IMR-90 (cell line): ENCODE measurements around the gene CALD1. TPM values are rescaled to one million over a fixed set of nuclear protein-coding genes. Genes with fewer than 3 reads are reported as not detected.

Source experiments
- ATAC-seq: fragments of 200-7000 bp; cut with Tn5 transposase; 2 replicates; pipeline ENCODE4 v1.9.1; 2020; ENCODE audit warnings: low read depth, mild to moderate bottlenecking, moderate library complexity
- BruUV-seq: library from RNA; stranded (reverse); fragments of 400-500 nt; replicated peaks from 2 replicates; lab custom pipeline; 2021; lab: Mats Ljungman, UMichigan
- CTCF ChIA-PET: fragments of 300-600 bp; formaldehyde crosslinking; extraction: SDS; loops from one replicate; lab custom pipeline; 2021; ENCODE audit warnings: antibody characterized with exemption; lab: Yijun Ruan, JAX
- POLR2A ChIA-PET: fragments of 300-600 bp; sonication (Branson Sonifier 250); formaldehyde crosslinking; loops from one replicate; lab custom pipeline; 2022; ENCODE audit warnings: antibody characterized with exemption; ENCODE audit not compliant: unreplicated experiment; lab: Charles Lee
- DNase-seq: peaks from one replicate; pipeline ENCODE4 v3.0.0; 2013
- H2AFZ ChIP-seq: replicated peaks from 2 replicates; pipeline ENCODE3; 2013; ENCODE audit warnings: low read length, mild to moderate bottlenecking; ENCODE audit not compliant: poor library complexity
- H2AK5ac ChIP-seq: 2 replicates; pipeline ENCODE4 v1.6.1; 2013; ENCODE audit warnings: low read depth, low read length, inconsistent platforms
- H2AK9ac ChIP-seq: replicated peaks from 2 replicates; pipeline ENCODE3; 2013; ENCODE audit warnings: mild to moderate bottlenecking, low read depth, low read length, moderate library complexity; ENCODE audit not compliant: poor library complexity
- H2BK120ac ChIP-seq: 2 replicates; pipeline ENCODE4 v1.6.1; 2013; ENCODE audit warnings: low read depth, low read length, inconsistent platforms
- H2BK15ac ChIP-seq: 3 replicates; pipeline ENCODE4 v1.6.1; 2013; ENCODE audit warnings: low read depth, low read length, inconsistent platforms
- H2BK20ac ChIP-seq: 2 replicates; pipeline ENCODE4 v1.6.1; 2013; ENCODE audit warnings: low read depth, mild to moderate bottlenecking, inconsistent platforms, low read length, moderate library complexity
- H2BK5ac ChIP-seq: 2 replicates; pipeline ENCODE4 v1.6.1; 2013; ENCODE audit warnings: mild to moderate bottlenecking, low read depth, low read length, inconsistent platforms; ENCODE audit not compliant: poor library complexity, severe bottlenecking
- H3K14ac ChIP-seq: replicated peaks from 2 replicates; pipeline ENCODE4 v1.6.1; 2013; ENCODE audit warnings: low read depth, low read length, inconsistent platforms
- H3K18ac ChIP-seq: 2 replicates; pipeline ENCODE4 v1.6.1; 2013; ENCODE audit warnings: low read depth, low read length, control low read depth
- H3K23ac ChIP-seq: 2 replicates; pipeline ENCODE4 v1.6.1; 2013; ENCODE audit warnings: low read depth, low read length, inconsistent platforms
- H3K27ac ChIP-seq: 2 replicates; pipeline ENCODE4 v1.5.1; 2013; ENCODE audit warnings: mild to moderate bottlenecking, control low read depth, low read length; ENCODE audit not compliant: insufficient read depth
- H3K27me3 ChIP-seq: 2 replicates; pipeline ENCODE4 v1.6.1; 2013; ENCODE audit warnings: low read length; ENCODE audit not compliant: control insufficient read depth, insufficient read depth
- H3K36me3 ChIP-seq: 2 replicates; pipeline ENCODE4 v1.6.1; 2013; ENCODE audit warnings: low read length, mixed read lengths; ENCODE audit not compliant: control insufficient read depth, insufficient read depth
- H3K4ac ChIP-seq: 2 replicates; pipeline ENCODE4 v1.6.1; 2013; ENCODE audit warnings: low read depth, low read length, inconsistent platforms
- H3K4me1 ChIP-seq: 2 replicates; pipeline ENCODE4 v1.6.1; 2013; ENCODE audit warnings: low read length, mixed read lengths; ENCODE audit not compliant: control insufficient read depth, insufficient read depth
- H3K4me2 ChIP-seq: 2 replicates; pipeline ENCODE4 v1.6.1; 2013; ENCODE audit warnings: low read depth, mild to moderate bottlenecking, control low read depth, low read length, moderate library complexity
- H3K4me3 ChIP-seq: 2 replicates; pipeline ENCODE4 v1.5.1; 2013; ENCODE audit warnings: low read depth, mild to moderate bottlenecking, control low read depth, low read length, moderate library complexity; ENCODE audit not compliant: insufficient read depth
- H3K56ac ChIP-seq: 2 replicates; pipeline ENCODE4 v1.6.1; 2013; ENCODE audit warnings: low read length, inconsistent platforms; ENCODE audit not compliant: insufficient read depth; ENCODE audit errors: extremely low read depth
- H3K79me1 ChIP-seq, 2 experiments: 2 replicates each; pipeline ENCODE4 v1.6.1; 2013; ENCODE audit warnings: low read length in 2 of 2, inconsistent platforms in 1 of 2, low read depth in 1 of 2
- H3K9ac ChIP-seq: 2 replicates; pipeline ENCODE4 v1.6.1; 2013; ENCODE audit warnings: low read depth, low read length, control low read depth
- H3K9me1 ChIP-seq: 2 replicates; pipeline ENCODE4 v1.6.1; 2013; ENCODE audit warnings: low read length, inconsistent platforms; ENCODE audit not compliant: insufficient read depth
- H3K9me3 ChIP-seq: 2 replicates; pipeline ENCODE4 v1.6.1; 2013; ENCODE audit warnings: low read length; ENCODE audit not compliant: control insufficient read depth, insufficient read depth
- H4K20me1 ChIP-seq: 2 replicates; pipeline ENCODE4 v1.6.1; 2013; ENCODE audit warnings: low read length, inconsistent platforms; ENCODE audit not compliant: insufficient read depth
- H4K5ac ChIP-seq: 2 replicates; pipeline ENCODE4 v1.6.1; 2013; ENCODE audit warnings: mild to moderate bottlenecking, low read depth, low read length, control low read depth
- H4K8ac ChIP-seq, 2 experiments: 2 replicates each; pipeline ENCODE4 v1.6.1; 2013; ENCODE audit warnings: low read depth in 2 of 2, low read length in 2 of 2, control low read depth in 1 of 2, inconsistent platforms in 1 of 2
- H4K91ac ChIP-seq: 2 replicates; pipeline ENCODE4 v1.6.1; 2013; ENCODE audit warnings: low read depth, low read length, inconsistent platforms; ENCODE audit not compliant: insufficient read depth
- CEBPB ChIP-seq: IDR thresholded peaks from 2 replicates; pipeline ENCODE4 v1.6.1; 2012; ENCODE audit warnings: low read depth, low read length, improper control_type of control experiment
- CHD1 ChIP-seq: IDR thresholded peaks from 2 replicates; pipeline ENCODE4 v1.6.1; 2012; ENCODE audit warnings: low read depth, low read length, improper control_type of control experiment
- WGBS, 2 experiments: methylation state at CpG; one replicate each; pipeline versions ENCODE4 v1.1.5 to v1.1.7; 2013; ENCODE audit warnings: missing lambda C conversion rate in 2 of 2; ENCODE audit not compliant: insufficient read length in 1 of 2; ENCODE audit errors: extremely low coverage in 2 of 2; 5-methylcytosine and 5-hydroxymethylcytosine counted together
- dilution Hi-C: fragments of 300-500 bp; cut with HindIII; formaldehyde crosslinking; loops from one replicate; pipeline ENCODE4 v1.14.3; 2018; ENCODE audit warnings: low sequenced_read_pairs; ENCODE audit not compliant: unreplicated experiment
- in situ Hi-C: fragments of 300-500 bp; cut with MboI; formaldehyde crosslinking; loops from 3 replicates; pipeline ENCODE4 v1.14.3; 2019; ENCODE audit warnings: low sequenced_read_pairs, inconsistent platforms, mixed read lengths
- intact Hi-C: fragments of 100-400 bp; cut with micrococcal nuclease; formaldehyde crosslinking; loops from 2 replicates; pipeline ENCODE4 v1.10.0; 2022
- polyA plus RNA-seq, 3 experiments: library from polyadenylated mRNA; depleted of rRNA; stranded (reverse); fragments of >200 nt; gene quantifications; 2 replicates each; pipeline ENCODE4 v1.2.3, GENCODE V29; 2012; ENCODE audit warnings: low replicate concordance in 1 of 3
- total RNA-seq: library from RNA; depleted of rRNA; stranded (reverse); fragments of >200 nt; gene quantifications from 2 replicates; pipeline ENCODE4 v1.2.3, GENCODE V29; 2012

CALD1 gene
- total and polyA plus RNA-seq, 2 of the 4 experiments (the other 2 are of a cell fraction), result 375 to 487 TPM

- peaks cover 20% of the 10 kb centered on the region for H3K36me3 ChIP-seq
- no peaks in the 10 kb centered on the region for H3K9me3 ChIP-seq
These were observed 136.9 kb downstream of the CALD1 start for GRCh38 chr7:134916171-134916883.

More at GRCh38 chr7:134916171-134916883, 136.9 kb downstream of the CALD1 start:
- TF ChIP-seq CEBPB (peak; percentile 83), CHD1 (no peak)
- Histone ChIP-seq H3K27me3 (no peaks in the 10 kb centered on the region), H2BK15ac (no peak overlapping the region), H3K23ac (peak overlapping the region; percentile 41; the same call in 1 of the 2 replicates), H3K79me1 (peaks cover 34 to 74% of the 10 kb centered on the region in 2 experiments), H3K14ac (peak overlapping the region; percentile 31; the same call in 1 of the 2 replicates), H2AK5ac (peak overlapping the region; percentile 7; the same call in 1 of the 2 replicates), H2AFZ (no peak overlapping the region), H2BK120ac (no peak overlapping the region), H4K20me1 (peaks cover 60% of the 10 kb centered on the region), H3K27ac (no peak overlapping the region; the same call in 1 of the 2 replicates), H3K9ac (no peak overlapping the region), H3K4me2 (no peak overlapping the region), H3K9me1 (peaks cover 28% of the 10 kb centered on the region), H2AK9ac (no peak overlapping the region), H3K4me3 (no peak overlapping the region), H3K4ac (peak overlapping the region; percentile 46), H2BK5ac (peak overlapping the region; percentile 74), H3K56ac (no peak overlapping the region), H2BK20ac (no peak overlapping the region), H4K91ac (no peak overlapping the region), H4K5ac (peak overlapping the region; percentile 61; the same call in 1 of the 2 replicates), H3K18ac (no peak overlapping the region), H3K4me1 (peaks cover 25% of the 10 kb centered on the region), H4K8ac (0 out of 4 replicates have a peak overlapping the region, but pooled peaks of 1 of the 2 experiments have one; percentile 25)
- CTCF ChIA-PET, result no interaction called here
- in situ Hi-C loops (no loop called here), dilution Hi-C loops (no loop called here), intact Hi-C loops (no loop called here)
- POLR2A ChIA-PET, result no interaction called here
- 17% methylated on average over 1 of the region's 6 CpGs; no CpG with 5 or more reads in 1 of the 2 experiments for WGBS, 2 experiments
- DNase-seq (no peak), ATAC-seq (no peak)
- no TSS peak for BruUV-seq
